ENCODE data around the gene SHISA6. TPM values are rescaled to one million over a fixed set of nuclear protein-coding genes. Genes with fewer than 3 reads are reported as not detected.

Gene SHISA6
- total and polyA plus RNA-seq, 5 donors from 2014 or later, result not detected

GRCh38 chr17:11548398-11548797 lies 307.4 kb downstream of the SHISA6 start:
- peaks cover 0 to 10% (median 4%) of the 10 kb centered on the region in 7 donors for H3K9me3 Mint-ChIP-seq
- H3K27me3 ChIP-seq (ENCODE audit: control insufficient read depth, insufficient read depth, low read length), result no peaks in the 10 kb centered on the region
- no peaks in the 10 kb centered on the region for H3K27me3 Mint-ChIP-seq
- H3K27ac ChIP-seq (ENCODE audit: insufficient read depth, low read length, poor library complexity, severe bottlenecking), result no peak overlapping the region
- no peak overlapping the region for H3K4me3 ChIP-seq (ENCODE audit: low read depth, low read length)
- no peak overlapping the region for H3K4me3 Mint-ChIP-seq
- DNase-seq, result no peak
- no peaks in the 10 kb centered on the region for H3K4me1 Mint-ChIP-seq
- no peak overlapping the region for H3K27ac Mint-ChIP-seq
- no peaks in the 10 kb centered on the region for H3K9me3 ChIP-seq (ENCODE audit: control insufficient read depth in 2 of 2, low read length in 2 of 2)
- no peaks in the 10 kb centered on the region for H3K36me3 ChIP-seq (ENCODE audit: control insufficient read depth, insufficient read depth, low read length)
- H3K4me1 ChIP-seq (ENCODE audit: control insufficient read depth, insufficient read depth, low read length, poor library complexity, severe bottlenecking), result no peaks in the 10 kb centered on the region
- H3K36me3 Mint-ChIP-seq, result no peaks in the 10 kb centered on the region
- no peak for ATAC-seq (ENCODE audit: low read depth in 2 of 2)

- DNase-seq (no peak), ATAC-seq (ENCODE audit: low read depth in 2 of 2) (no peak)
- H3K4me3 ChIP-seq (ENCODE audit: low read depth, low read length), result no peak overlapping the region
- H3K4me1 Mint-ChIP-seq, result no peaks in the 10 kb centered on the region
- peaks cover 0 to 12% (median 2%) of the 10 kb centered on the region in 7 donors for H3K9me3 Mint-ChIP-seq
- H3K27me3 ChIP-seq (ENCODE audit: control insufficient read depth, insufficient read depth, low read length), result no peaks in the 10 kb centered on the region
- no peak overlapping the region for H3K27ac Mint-ChIP-seq
- no peaks in the 10 kb centered on the region for H3K36me3 ChIP-seq (ENCODE audit: control insufficient read depth, insufficient read depth, low read length)
- no peaks in the 10 kb centered on the region for H3K36me3 Mint-ChIP-seq
- H3K4me3 Mint-ChIP-seq, result no peak overlapping the region
- no peak overlapping the region for H3K27ac ChIP-seq (ENCODE audit: insufficient read depth, low read length, poor library complexity, severe bottlenecking)
- H3K9me3 ChIP-seq (ENCODE audit: control insufficient read depth in 2 of 2, low read length in 2 of 2), result no peaks in the 10 kb centered on the region
- no peaks in the 10 kb centered on the region for H3K27me3 Mint-ChIP-seq
- no peaks in the 10 kb centered on the region for H3K4me1 ChIP-seq (ENCODE audit: control insufficient read depth, insufficient read depth, low read length, poor library complexity, severe bottlenecking)
Observed at GRCh38 chr17:11550431-11550830, 309.4 kb downstream of the SHISA6 start.

DNA sequence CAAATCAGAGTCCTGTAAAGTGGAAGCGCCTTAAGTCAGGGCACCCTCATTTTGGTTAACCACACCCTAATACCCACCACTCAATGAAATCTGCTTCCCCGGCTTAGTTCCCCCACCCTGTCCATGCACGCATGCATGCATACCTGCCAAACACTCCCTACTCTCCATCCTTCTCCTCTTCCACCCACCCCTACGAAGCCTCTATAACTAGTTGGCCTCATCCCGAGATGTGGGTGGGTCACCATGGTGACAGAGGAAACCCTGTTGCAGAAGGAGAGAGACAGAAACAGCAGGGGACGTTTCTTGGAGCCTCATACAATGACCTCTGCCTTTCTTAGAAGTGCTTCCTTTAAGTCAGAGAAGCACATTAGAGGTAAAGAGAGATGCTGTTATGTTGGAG lies 310.4 kb downstream of the SHISA6 start:
- no peaks in the 10 kb centered on the region for H3K36me3 ChIP-seq (ENCODE audit: control insufficient read depth, insufficient read depth, low read length)
- Mint-ChIP-seq H3K27ac (no peak overlapping the region), H3K4me3 (no peak overlapping the region), H3K9me3 (peaks cover 0 to 9% (median 3%) of the 10 kb centered on the region in 7 donors), H3K36me3 (no peaks in the 10 kb centered on the region), H3K4me1 (no peaks in the 10 kb centered on the region), H3K27me3 (no peaks in the 10 kb centered on the region)
- no peaks in the 10 kb centered on the region for H3K9me3 ChIP-seq (ENCODE audit: control insufficient read depth in 2 of 2, low read length in 2 of 2)
- no peak overlapping the region for H3K27ac ChIP-seq (ENCODE audit: insufficient read depth, low read length, poor library complexity, severe bottlenecking)
- no peaks in the 10 kb centered on the region for H3K4me1 ChIP-seq (ENCODE audit: control insufficient read depth, insufficient read depth, low read length, poor library complexity, severe bottlenecking)
- no peaks in the 10 kb centered on the region for H3K27me3 ChIP-seq (ENCODE audit: control insufficient read depth, insufficient read depth, low read length)
- no peak overlapping the region for H3K4me3 ChIP-seq (ENCODE audit: low read depth, low read length)
- DNase-seq, result no peak
- no peak for ATAC-seq (ENCODE audit: low read depth in 2 of 2)

DNA sequence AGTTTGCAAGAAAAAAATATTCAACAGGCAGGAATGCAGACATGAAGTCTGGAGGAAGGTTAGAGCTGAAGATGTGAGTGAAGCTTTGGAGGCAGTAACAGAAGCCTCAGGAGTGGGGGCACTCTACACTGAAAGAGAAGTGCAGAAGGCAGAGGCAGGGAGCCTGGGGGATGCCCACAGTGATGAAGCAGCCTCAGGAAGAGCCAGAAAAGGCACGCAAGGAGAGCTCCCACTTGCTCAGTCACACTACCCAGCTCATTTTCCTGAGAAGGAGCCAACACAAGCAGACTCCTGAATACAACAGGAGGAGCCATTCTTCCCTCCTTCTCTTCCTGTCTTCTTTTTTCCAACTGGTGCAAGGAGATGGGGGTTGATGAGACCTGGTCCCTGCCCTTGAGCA lies 312.1 kb downstream of the SHISA6 start:
- H3K36me3 ChIP-seq (ENCODE audit: control insufficient read depth, insufficient read depth, low read length), result no peaks in the 10 kb centered on the region
- H3K27me3 Mint-ChIP-seq, result no peaks in the 10 kb centered on the region
- no peak overlapping the region for H3K27ac Mint-ChIP-seq
- no peak overlapping the region for H3K4me3 ChIP-seq (ENCODE audit: low read depth, low read length)
- H3K27me3 ChIP-seq (ENCODE audit: control insufficient read depth, insufficient read depth, low read length), result no peaks in the 10 kb centered on the region
- no peaks in the 10 kb centered on the region for H3K4me1 ChIP-seq (ENCODE audit: control insufficient read depth, insufficient read depth, low read length, poor library complexity, severe bottlenecking)
- ATAC-seq (ENCODE audit: low read depth in 2 of 2) (no peak), DNase-seq (no peak)
- H3K27ac ChIP-seq (ENCODE audit: insufficient read depth, low read length, poor library complexity, severe bottlenecking), result no peak overlapping the region
- H3K9me3 Mint-ChIP-seq, result peaks cover 0 to 10% (median 4%) of the 10 kb centered on the region in 7 donors
- H3K4me1 Mint-ChIP-seq, result no peaks in the 10 kb centered on the region
- no peaks in the 10 kb centered on the region for H3K9me3 ChIP-seq (ENCODE audit: control insufficient read depth in 2 of 2, low read length in 2 of 2)
- H3K4me3 Mint-ChIP-seq, result no peak overlapping the region
- no peaks in the 10 kb centered on the region for H3K36me3 Mint-ChIP-seq

GRCh38 chr17:11554042-11554441 lies 313.0 kb downstream of the SHISA6 start:
- no peak overlapping the region for H3K4me3 Mint-ChIP-seq
- H3K27me3 Mint-ChIP-seq, result no peaks in the 10 kb centered on the region

DNA sequence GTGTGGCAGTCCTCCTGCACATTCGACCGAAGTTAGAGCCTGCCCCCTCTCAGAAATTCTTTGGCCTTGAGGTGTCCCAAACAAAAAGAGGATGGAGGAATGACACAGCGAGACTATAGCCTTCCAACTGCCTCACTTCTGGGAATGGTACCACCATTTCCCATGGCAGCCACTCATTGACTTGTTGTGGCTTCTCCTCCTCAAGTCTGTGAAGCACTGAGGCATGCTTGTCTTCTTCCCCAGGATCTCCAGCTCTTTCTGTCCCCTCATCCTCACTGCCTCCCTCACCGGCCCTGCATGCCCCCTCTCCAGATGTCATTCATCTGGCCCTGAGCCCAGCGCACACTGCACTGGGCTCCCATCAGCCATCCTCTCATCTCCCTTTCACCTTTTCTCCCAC lies 313.5 kb downstream of the SHISA6 start:
- Mint-ChIP-seq H3K9me3 (peaks cover 0 to 10% (median 4%) of the 10 kb centered on the region in 7 donors), H3K27me3 (no peaks in the 10 kb centered on the region), H3K4me1 (no peaks in the 10 kb centered on the region), H3K36me3 (no peaks in the 10 kb centered on the region), H3K4me3 (no peak overlapping the region), H3K27ac (no peak overlapping the region)
- DNase-seq (no peak), ATAC-seq (ENCODE audit: low read depth in 2 of 2) (no peak)
- Histone ChIP-seq H3K36me3 (ENCODE audit: control insufficient read depth, insufficient read depth, low read length) (no peaks in the 10 kb centered on the region), H3K4me3 (ENCODE audit: low read depth, low read length) (no peak overlapping the region), H3K9me3 (ENCODE audit: control insufficient read depth in 2 of 2, low read length in 2 of 2) (no peaks in the 10 kb centered on the region), H3K27me3 (ENCODE audit: control insufficient read depth, insufficient read depth, low read length) (no peaks in the 10 kb centered on the region), H3K27ac (ENCODE audit: insufficient read depth, low read length, poor library complexity, severe bottlenecking) (no peak overlapping the region), H3K4me1 (ENCODE audit: control insufficient read depth, insufficient read depth, low read length, poor library complexity, severe bottlenecking) (no peaks in the 10 kb centered on the region)

More at GRCh38 chr17:11554042-11554441, 313.0 kb downstream of the SHISA6 start:
- no peaks in the 10 kb centered on the region for H3K9me3 ChIP-seq (ENCODE audit: control insufficient read depth in 2 of 2, low read length in 2 of 2)
- no peaks in the 10 kb centered on the region for H3K36me3 Mint-ChIP-seq
- H3K27me3 ChIP-seq (ENCODE audit: control insufficient read depth, insufficient read depth, low read length), result no peaks in the 10 kb centered on the region
- no peak for ATAC-seq (ENCODE audit: low read depth in 2 of 2)
- H3K4me1 Mint-ChIP-seq, result no peaks in the 10 kb centered on the region
- no peak for DNase-seq
- no peaks in the 10 kb centered on the region for H3K36me3 ChIP-seq (ENCODE audit: control insufficient read depth, insufficient read depth, low read length)
- H3K4me3 ChIP-seq (ENCODE audit: low read depth, low read length), result no peak overlapping the region
- no peak overlapping the region for H3K27ac ChIP-seq (ENCODE audit: insufficient read depth, low read length, poor library complexity, severe bottlenecking)
- peaks cover 0 to 10% (median 4%) of the 10 kb centered on the region in 7 donors for H3K9me3 Mint-ChIP-seq
- H3K4me1 ChIP-seq (ENCODE audit: control insufficient read depth, insufficient read depth, low read length, poor library complexity, severe bottlenecking), result no peaks in the 10 kb centered on the region
- H3K27ac Mint-ChIP-seq, result no peak overlapping the region

GRCh38 chr17:11555530-11555929 lies 314.5 kb downstream of the SHISA6 start:
- DNase-seq, result no peak
- Histone ChIP-seq H3K27ac (ENCODE audit: insufficient read depth, low read length, poor library complexity, severe bottlenecking) (no peak overlapping the region), H3K4me3 (ENCODE audit: low read depth, low read length) (no peak overlapping the region), H3K4me1 (ENCODE audit: control insufficient read depth, insufficient read depth, low read length, poor library complexity, severe bottlenecking) (no peaks in the 10 kb centered on the region), H3K9me3 (ENCODE audit: control insufficient read depth in 2 of 2, low read length in 2 of 2) (no peaks in the 10 kb centered on the region), H3K27me3 (ENCODE audit: control insufficient read depth, insufficient read depth, low read length) (no peaks in the 10 kb centered on the region), H3K36me3 (ENCODE audit: control insufficient read depth, insufficient read depth, low read length) (no peaks in the 10 kb centered on the region)
- Mint-ChIP-seq H3K9me3 (peaks cover 0 to 10% (median 4%) of the 10 kb centered on the region in 7 donors), H3K4me3 (no peak overlapping the region), H3K27ac (no peak overlapping the region), H3K27me3 (no peaks in the 10 kb centered on the region), H3K4me1 (no peaks in the 10 kb centered on the region), H3K36me3 (no peaks in the 10 kb centered on the region)
- peak in 1 of 2 donors; percentile 25 for ATAC-seq (ENCODE audit: low read depth in 2 of 2)

GRCh38 chr17:11557727-11558452 lies 316.9 kb downstream of the SHISA6 start:
- Mint-ChIP-seq H3K36me3 (no peaks in the 10 kb centered on the region), H3K27ac (no peak overlapping the region), H3K27me3 (no peaks in the 10 kb centered on the region), H3K4me3 (no peak overlapping the region), H3K9me3 (peaks cover 0 to 10% (median 3%) of the 10 kb centered on the region in 7 donors), H3K4me1 (no peaks in the 10 kb centered on the region)
- Histone ChIP-seq H3K4me1 (ENCODE audit: control insufficient read depth, insufficient read depth, low read length, poor library complexity, severe bottlenecking) (no peaks in the 10 kb centered on the region), H3K27me3 (ENCODE audit: control insufficient read depth, insufficient read depth, low read length) (no peaks in the 10 kb centered on the region), H3K36me3 (ENCODE audit: control insufficient read depth, insufficient read depth, low read length) (no peaks in the 10 kb centered on the region), H3K27ac (ENCODE audit: insufficient read depth, low read length, poor library complexity, severe bottlenecking) (no peak overlapping the region), H3K4me3 (ENCODE audit: low read depth, low read length) (no peak overlapping the region), H3K9me3 (ENCODE audit: control insufficient read depth in 2 of 2, low read length in 2 of 2) (no peaks in the 10 kb centered on the region)
- no peak for DNase-seq
- no peak for ATAC-seq (ENCODE audit: low read depth in 2 of 2)
